PC-3 (cell line): Measurements from ENCODE around the gene MKRN2.

Experiments
- CTCF ChIP-seq: fragments of 300-600 bp; sonication (generic); conservative IDR thresholded peaks from 2 replicates; pipeline ENCODE4 v1.5.1; 2017; ENCODE audit warnings: antibody characterized with exemption, low read depth, mild to moderate bottlenecking, low read length
- EZH2 ChIP-seq: fragments of 300-600 bp; sonication (generic); IDR thresholded peaks from one replicate; pipeline ENCODE4 v1.6.1; 2017; ENCODE audit warnings: antibody characterized with exemption, mild to moderate bottlenecking, low read length; ENCODE audit not compliant: unreplicated experiment

GRCh38 chr3:12608376-12608775 is 51.5 kb downstream of the MKRN2 start:
- TF ChIP-seq EZH2 (no peak), CTCF (no peak)
